COR-L47 (cell line): ENCODE measurements around the gene TLX3.

Source experiments
- DNase-seq: peaks from one replicate; lab custom pipeline; 2025; lab: John Stamatoyannopoulos, UW

The TLX3 gene

DNA sequence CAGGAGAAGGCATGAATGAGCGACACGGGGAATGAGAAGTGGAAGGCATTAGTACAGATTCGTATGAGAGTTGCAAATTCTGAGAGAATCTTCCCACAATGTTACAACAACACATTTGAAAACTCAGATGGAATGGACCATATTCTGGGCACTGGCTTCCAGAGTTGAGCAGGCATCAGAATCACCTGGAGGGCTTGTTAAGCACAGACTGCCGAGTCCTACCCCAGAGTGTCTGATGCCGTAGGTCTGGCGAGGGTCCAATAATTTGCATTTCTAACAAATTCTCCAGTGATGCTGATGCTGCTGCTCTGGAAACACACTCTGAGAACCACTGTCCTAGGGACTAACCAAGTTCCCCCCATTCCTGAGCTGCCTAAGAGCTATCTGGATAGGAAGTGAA, 2.9 kb upstream of the TLX3 start:
- DNase-seq = no peak

DNA sequence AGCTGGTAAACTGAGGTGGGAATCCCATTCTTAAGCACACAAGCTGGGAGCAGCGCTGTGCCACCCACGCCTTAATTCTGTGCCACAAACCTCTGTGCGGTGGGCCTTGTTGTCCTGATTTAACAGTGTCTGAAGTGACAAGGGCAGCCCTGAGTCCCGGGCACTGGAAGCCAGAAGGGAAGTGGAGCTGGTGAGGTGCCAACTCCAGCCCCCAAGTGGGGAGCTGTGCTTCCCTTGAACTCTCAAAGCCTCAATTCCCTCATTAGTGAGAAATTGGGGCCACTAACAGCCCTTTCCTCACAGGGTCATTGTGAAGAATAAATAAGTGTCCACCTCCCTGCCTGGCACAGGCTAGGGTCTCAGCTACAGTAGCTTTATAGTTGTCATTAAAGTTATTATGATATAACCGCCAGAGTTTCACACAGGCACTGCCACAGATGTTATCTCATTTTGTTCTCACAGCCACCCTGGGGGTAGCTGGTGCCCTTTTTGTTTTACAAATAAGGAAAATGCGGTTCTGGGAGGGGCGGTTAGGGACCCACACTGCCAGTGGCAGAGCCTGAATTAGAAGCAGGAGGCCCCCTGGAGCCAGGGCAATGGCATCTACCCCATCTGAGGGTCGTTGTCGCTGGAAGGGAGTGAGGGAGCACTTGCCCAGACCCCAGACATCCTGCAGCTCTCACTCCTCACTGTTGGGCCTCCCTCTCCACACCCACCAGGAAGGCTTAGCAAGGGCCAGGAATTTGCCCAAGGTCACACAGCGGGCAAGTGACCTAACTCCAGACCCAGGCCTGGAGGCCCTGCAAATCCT, 2.1 kb upstream of the TLX3 start:
- no peak for DNase-seq

- no peak for DNase-seq
These were observed 1.1 kb upstream of the TLX3 start for GRCh38 chr5:171307789-171308452.

DNA sequence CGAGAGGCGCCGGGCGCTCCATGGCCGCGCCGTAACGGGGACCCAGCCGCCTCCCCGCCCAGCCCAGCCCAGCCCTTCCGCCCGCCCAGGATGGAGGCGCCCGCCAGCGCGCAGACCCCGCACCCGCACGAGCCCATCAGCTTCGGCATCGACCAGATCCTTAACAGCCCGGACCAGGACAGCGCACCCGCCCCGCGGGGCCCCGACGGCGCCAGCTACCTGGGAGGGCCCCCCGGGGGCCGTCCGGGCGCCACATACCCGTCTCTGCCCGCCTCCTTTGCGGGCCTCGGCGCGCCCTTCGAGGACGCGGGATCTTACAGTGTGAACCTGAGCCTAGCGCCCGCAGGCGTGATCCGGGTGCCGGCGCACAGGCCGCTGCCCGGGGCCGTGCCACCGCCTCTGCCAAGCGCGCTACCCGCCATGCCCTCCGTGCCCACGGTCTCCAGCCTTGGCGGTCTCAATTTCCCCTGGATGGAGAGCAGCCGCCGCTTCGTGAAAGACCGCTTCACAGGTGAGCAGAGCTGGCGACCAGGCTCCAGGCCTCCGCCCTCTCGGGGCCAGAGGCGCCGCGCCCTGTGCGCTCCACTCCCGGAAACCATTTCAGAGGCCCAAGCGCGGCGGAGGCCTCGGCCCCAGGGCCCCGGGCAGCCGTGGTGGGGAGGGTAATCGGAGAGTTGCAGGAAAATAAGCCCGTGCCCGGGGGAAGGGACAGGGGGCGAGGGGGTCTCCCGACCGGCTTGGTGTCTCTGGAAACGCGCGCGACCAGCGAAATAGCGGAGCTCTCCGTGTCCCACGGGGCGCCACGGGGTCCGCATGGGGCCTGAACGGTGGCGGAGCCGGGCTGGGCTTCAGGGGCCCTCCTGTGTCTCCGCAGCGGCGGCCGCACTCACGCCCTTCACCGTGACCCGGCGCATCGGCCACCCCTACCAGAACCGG, 496 bp downstream of the TLX3 start:
- no peak for DNase-seq

- DNase-seq = no peak
These were observed 1.3 kb downstream of the TLX3 start for GRCh38 chr5:171310212-171310818.

GRCh38 chr5:171310819-171311321, 1.8 kb downstream of the TLX3 start:
- DNase-seq = no peak

DNA sequence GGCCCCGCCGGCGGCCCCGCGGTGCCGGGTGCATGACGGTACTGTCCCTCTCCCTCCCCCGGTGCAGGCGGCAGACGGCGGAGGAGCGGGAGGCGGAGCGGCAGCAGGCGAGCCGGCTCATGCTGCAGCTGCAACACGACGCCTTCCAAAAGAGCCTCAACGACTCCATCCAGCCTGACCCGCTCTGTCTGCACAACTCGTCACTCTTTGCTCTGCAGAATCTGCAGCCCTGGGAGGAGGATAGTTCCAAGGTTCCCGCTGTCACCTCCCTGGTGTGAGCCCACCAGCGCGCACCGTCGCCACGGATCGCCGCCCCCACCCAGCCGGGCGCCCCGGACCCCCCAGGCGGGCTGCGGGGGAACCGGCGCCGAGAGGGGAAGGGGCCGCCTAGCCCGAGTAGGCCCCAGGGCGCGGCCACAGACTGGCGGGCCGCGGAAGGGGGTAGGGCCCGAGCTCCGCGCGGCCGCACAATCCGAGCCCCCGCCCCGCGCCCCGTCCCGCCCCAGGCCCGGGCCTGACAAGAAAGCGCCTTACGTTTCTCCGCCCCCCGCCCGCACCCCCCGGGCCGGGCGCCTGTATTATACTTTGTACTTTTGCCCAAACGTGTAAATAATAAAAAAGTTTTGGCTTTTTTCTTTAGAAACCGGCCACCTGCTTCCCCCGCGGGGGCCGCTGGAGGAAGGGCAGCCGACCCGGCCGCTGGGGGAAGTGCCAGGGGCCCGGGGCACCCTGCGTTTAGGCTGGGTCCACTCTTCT, 2.5 kb downstream of the TLX3 start:
- no peak for DNase-seq

- no peak for DNase-seq
These were observed 3.3 kb downstream of the TLX3 start for GRCh38 chr5:171312129-171312974.

DNA sequence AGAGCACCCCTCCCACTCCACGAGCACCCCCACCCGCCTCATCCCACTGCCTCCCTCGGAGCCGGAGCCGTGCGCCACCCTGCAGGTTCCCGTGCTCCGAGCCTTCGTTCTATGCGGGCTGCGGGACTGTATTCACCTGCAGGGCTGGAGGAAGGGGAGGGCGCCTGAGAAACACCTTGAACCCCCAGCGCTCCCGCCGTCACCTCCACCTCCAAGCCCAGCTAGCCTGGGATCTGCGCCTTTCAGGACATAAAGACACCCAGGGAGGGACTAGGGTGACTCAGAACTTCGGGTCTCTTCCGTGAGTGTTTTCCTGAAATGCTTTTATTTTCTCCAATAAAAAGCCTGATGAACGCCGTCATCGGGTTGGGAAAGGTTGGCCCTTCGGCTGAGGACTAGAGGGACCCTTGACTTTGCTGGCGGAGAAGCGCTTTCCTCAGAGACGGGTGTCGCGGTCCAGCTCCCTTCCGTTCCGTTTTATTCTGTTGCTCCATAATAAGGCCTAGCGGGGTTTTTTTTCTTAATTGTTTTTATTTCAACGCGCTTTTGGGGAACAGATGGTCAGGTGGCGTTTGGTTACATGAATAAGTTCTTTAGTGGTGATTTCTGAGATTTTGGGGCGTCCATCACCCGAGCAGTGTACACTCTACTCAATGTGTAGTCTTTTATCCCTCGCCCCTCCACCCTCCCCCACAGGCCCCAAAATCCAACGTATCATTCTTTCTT, 4.6 kb downstream of the TLX3 start:
- no peak for DNase-seq

GRCh38 chr5:171314728-171315385, 5.8 kb downstream of the TLX3 start:
- DNase-seq = no peak

DNA sequence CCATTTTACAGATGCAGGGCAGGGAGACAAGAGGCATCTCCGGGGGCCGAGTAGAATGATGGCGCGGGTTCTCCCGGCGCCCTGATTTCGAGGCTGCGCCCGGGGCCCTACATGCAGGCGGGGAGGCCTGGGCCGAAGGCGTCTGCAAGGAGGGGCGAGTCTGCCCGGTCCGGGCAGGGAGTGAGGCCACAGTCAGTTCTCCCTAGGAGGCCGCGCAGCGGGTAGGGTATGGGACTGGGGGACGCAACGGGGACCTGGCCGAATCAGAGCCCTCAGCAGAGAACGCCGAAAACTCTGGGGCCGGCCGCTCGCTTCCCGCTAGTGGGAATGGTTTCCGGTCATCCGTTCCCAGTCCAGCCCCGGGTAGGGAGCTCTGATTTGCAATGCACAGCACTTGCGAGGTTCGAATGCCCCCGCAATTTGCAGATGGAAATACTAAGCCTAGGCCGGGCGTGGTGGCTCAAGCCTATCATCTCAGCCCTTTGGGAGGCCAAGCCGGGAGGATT, 6.4 kb downstream of the TLX3 start:
- no peak for DNase-seq

DNA sequence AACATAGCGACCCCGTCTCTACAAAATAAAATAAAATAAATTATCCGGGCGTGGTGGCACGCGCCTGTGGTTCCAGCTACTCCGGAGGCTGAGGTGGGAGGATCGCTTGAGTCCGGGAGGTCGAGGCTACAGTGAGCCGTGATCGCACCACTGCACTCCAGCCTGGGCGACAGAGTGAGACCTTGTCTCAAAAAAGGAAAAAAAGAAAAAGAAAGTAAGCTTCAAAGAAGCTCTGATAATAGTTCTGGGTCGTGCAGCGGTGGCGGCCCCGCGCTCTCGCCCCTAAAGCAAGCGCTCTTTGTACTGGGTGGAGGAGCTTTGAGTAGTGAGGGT, 6.8 kb downstream of the TLX3 start:
- DNase-seq = no peak

- DNase-seq = no peak
These were observed 7.4 kb downstream of the TLX3 start for GRCh38 chr5:171316258-171317121.

- no peak for DNase-seq
These were observed 8.2 kb downstream of the TLX3 start for GRCh38 chr5:171317230-171317629.

GRCh38 chr5:171318026-171318425, 9.0 kb downstream of the TLX3 start:
- no peak for DNase-seq

DNA sequence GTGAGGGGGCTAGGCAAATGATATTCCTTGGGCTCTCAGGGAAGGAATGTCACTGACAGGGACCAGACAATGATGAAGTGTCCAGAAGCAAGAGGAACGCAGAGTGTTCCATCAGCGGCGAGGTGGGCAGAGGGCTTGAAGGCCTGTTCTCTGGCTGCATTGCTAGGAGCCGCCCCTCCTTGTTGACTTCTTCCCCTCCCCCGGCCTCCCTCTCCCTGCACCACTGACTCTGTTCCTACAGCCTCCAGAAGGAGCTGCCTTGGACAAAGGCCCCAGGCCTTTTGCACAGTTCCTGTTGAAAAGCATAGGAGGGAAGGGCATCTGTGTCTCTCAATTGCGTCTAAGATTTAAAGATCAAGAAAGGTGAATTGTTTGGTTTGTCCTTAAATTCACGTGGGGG, 12.4 kb downstream of the TLX3 start:
- DNase-seq = no peak

DNA sequence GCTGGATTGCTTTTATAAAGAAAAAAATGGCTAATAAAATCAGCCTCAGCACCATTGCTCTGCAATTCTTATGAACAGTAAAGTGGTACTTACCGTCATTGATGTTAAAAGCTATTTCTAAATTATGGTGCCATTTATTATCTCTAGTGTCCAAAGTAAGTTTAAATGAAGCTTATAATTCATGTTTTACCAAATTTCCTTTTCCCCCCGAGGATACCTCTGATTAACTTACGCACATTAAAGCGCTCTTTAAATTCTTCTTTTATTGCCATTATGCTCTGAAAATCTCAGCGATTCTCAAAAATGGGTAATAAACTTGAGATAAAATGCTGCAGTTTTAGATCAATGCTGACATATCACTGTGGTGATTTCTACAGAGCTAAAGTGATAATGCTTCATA, 13.5 kb downstream of the TLX3 start:
- no peak for DNase-seq

DNA sequence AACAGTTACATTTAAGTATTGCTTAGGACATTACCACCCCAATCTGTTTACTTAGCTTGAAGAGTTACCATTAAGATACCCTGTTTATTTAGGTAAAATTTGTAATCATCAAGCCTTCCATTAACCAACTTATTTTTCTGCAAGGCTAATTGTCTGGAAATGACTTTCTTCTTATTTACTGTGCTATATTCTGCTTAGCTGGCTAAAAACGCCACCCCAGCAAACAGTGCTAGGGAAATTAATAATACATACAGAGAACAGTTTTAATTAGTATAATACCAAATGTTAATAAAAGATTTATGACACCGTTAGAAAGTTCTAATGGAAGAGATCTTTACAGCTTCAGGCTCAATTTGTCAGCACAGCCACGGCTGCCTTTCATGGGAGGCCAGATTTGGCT, 14.0 kb downstream of the TLX3 start:
- no peak for DNase-seq
